B cell (primary cell): ENCODE results near the gene TMEM236. TPM values are rescaled to one million over a fixed set of nuclear protein-coding genes. Genes with fewer than 3 reads are reported as not detected.

Experiments used
- ATAC-seq: fragments of 200-7000 bp; cut with Tn5 transposase; one replicate; pipeline ENCODE4 v1.10.0; 2021; ENCODE audit warnings: low read depth, mild to moderate bottlenecking, moderate number of reproducible peaks, moderate library complexity
- CTCF ChIA-PET: fragments of 350-600 bp; sonication (Branson Sonifier 250); formaldehyde crosslinking; loops from one replicate; lab custom pipeline; 2021; ENCODE audit warnings: antibody characterized with exemption, inconsistent platforms; lab: Charles Lee
- POLR2A ChIA-PET: fragments of 350-600 bp; sonication (Branson Sonifier 250); formaldehyde crosslinking; loops from one replicate; lab custom pipeline; 2021; ENCODE audit warnings: antibody characterized with exemption; lab: Charles Lee
- DNase-seq: peaks from one replicate; pipeline ENCODE4 v3.0.0; 2013
- H2AFZ ChIP-seq: 2 replicates; pipeline ENCODE4 v1.6.1; 2012; ENCODE audit warnings: mild to moderate bottlenecking, low read depth, low read length; ENCODE audit not compliant: insufficient read depth, poor library complexity, severe bottlenecking
- H3K27ac ChIP-seq, 2 donors: 1 replicate in 1 of 2; 2 replicates in 1 of 2; pipeline ENCODE4 v1.5.1; 2012 to 2013; ENCODE audit warnings: low read length in 2 of 2, mild to moderate bottlenecking in 2 of 2, moderate library complexity in 1 of 2
- H3K27me3 ChIP-seq, 4 experiments: fragments of 200-600 bp in 1 of 4; sonication (generic) in 1 of 4; replicated peaks in 1 of 4; 1 replicate in 2 of 4; 2 replicates in 2 of 4; pipeline versions ENCODE4 v1.6.1 to v1.7.0; 2013 to 2016; ENCODE audit warnings: low read length in 3 of 4, mild to moderate bottlenecking in 2 of 4, mixed read lengths in 1 of 4, moderate library complexity in 1 of 4; ENCODE audit not compliant: insufficient read depth in 4 of 4, control insufficient read depth in 3 of 4; ENCODE audit errors: control extremely low read depth in 1 of 4
- H3K36me3 ChIP-seq, 2 experiments: replicated peaks in 1 of 2; 1 replicate in 1 of 2; 2 replicates in 1 of 2; pipeline versions ENCODE4 v1.6.1 to v1.7.1; 2013; ENCODE audit warnings: low read length in 1 of 2; ENCODE audit not compliant: insufficient read depth in 2 of 2, control insufficient read depth in 1 of 2; ENCODE audit errors: control extremely low read depth in 1 of 2, extremely low read depth in 1 of 2
- H3K4me1 ChIP-seq, 2 donors: fragments of 200-600 bp in 1 of 2; sonication (generic) in 1 of 2; 1 replicate in 1 of 2; 2 replicates in 1 of 2; pipeline versions ENCODE4 v1.5.1 to v1.6.1; 2013 to 2017; ENCODE audit warnings: low read length in 2 of 2; ENCODE audit not compliant: control insufficient read depth in 2 of 2, insufficient read depth in 2 of 2
- H3K4me2 ChIP-seq: replicated peaks from 2 replicates; pipeline ENCODE3; 2012; ENCODE audit warnings: mild to moderate bottlenecking, low read depth, low read length; ENCODE audit not compliant: poor library complexity, severe bottlenecking
- H3K4me3 ChIP-seq, 5 experiments: fragments of 200-600 bp in 1 of 5; sonication (generic) in 1 of 5; 1 replicate in 3 of 5; 2 replicates in 2 of 5; pipeline versions ENCODE4 v1.5.1 to v1.7.0; 2011 to 2016; ENCODE audit warnings: low read length in 4 of 5, mild to moderate bottlenecking in 4 of 5, low read depth in 2 of 5, control low read depth in 1 of 5, moderate library complexity in 1 of 5; ENCODE audit not compliant: insufficient read depth in 1 of 5; ENCODE audit errors: control extremely low read depth in 1 of 5, extremely low read depth in 1 of 5
- H3K79me2 ChIP-seq: fragments of 200-600 bp; sonication (generic); one replicate; pipeline ENCODE4 v1.6.0; 2016; ENCODE audit warnings: low read length; ENCODE audit not compliant: control insufficient read depth, insufficient read depth
- H3K9ac ChIP-seq: fragments of 200-600 bp; sonication (generic); 2 replicates; pipeline ENCODE4 v1.6.1; 2017; ENCODE audit warnings: mild to moderate bottlenecking, low read length, moderate library complexity
- H3K9me3 ChIP-seq, 3 donors: one replicate each; pipeline versions ENCODE4 v1.6.1 to v1.7.1; 2013; ENCODE audit warnings: low read length in 2 of 3; ENCODE audit not compliant: control insufficient read depth in 2 of 3, insufficient read depth in 1 of 3; ENCODE audit errors: control extremely low read depth in 1 of 3
- H4K20me1 ChIP-seq: 2 replicates; pipeline ENCODE4 v1.6.0; 2012; ENCODE audit warnings: mild to moderate bottlenecking, low read length; ENCODE audit not compliant: insufficient read depth, control insufficient read depth, poor library complexity, severe bottlenecking
- H3K27ac Mint-ChIP-seq: one replicate; pipeline ENCODE4 v1.8.0; 2021; ENCODE audit warnings: mixed read lengths
- H3K27me3 Mint-ChIP-seq: one replicate; pipeline ENCODE4 v1.8.0; 2021; ENCODE audit warnings: mixed read lengths
- H3K4me1 Mint-ChIP-seq: one replicate; pipeline ENCODE4 v1.8.0; 2021; ENCODE audit warnings: mixed read lengths
- H3K4me3 Mint-ChIP-seq: one replicate; pipeline ENCODE4 v1.8.0; 2021; ENCODE audit warnings: mixed read lengths
- H3K9me3 Mint-ChIP-seq: one replicate; pipeline ENCODE4 v1.8.0; 2022; ENCODE audit warnings: mixed read lengths; ENCODE audit not compliant: insufficient read depth
- EZH2 ChIP-seq: IDR thresholded peaks from 2 replicates; pipeline ENCODE4 v1.6.1; 2012; ENCODE audit warnings: borderline replicate concordance, low read depth, mild to moderate bottlenecking, moderate library complexity, low read length; ENCODE audit not compliant: insufficient read depth, poor library complexity, severe bottlenecking
- WGBS: methylation state at CpG from one replicate; pipeline ENCODE4 v1.1.5; 2013; ENCODE audit warnings: missing lambda C conversion rate; ENCODE audit not compliant: insufficient coverage; 5-methylcytosine and 5-hydroxymethylcytosine counted together
- intact Hi-C: fragments of 100-400 bp; cut with micrococcal nuclease; formaldehyde crosslinking; loops from one replicate; pipeline ENCODE4 v1.10.0; 2022
- polyA plus RNA-seq: library from polyadenylated mRNA; depleted of rRNA; stranded (reverse); fragments of >200 nt; gene quantifications from 2 replicates; pipeline ENCODE4 v1.2.3, GENCODE V29; 2012
- total RNA-seq, 2 donors: library from RNA; stranded (reverse); fragments of 120-200 nt in 1 of 2; gene quantifications; 1 replicate in 1 of 2; 2 replicates in 1 of 2; pipeline versions ENCODE4 v1.2.3 to v1.2.4, GENCODE V29; 2013 to 2022
- TF ChIP-seq, protein P1 (sequence below): fragments of 200-600 bp; IDR thresholded peaks from one replicate; pipeline ENCODE4 v1.8.0; 2022; ENCODE audit warnings: antibody characterized with exemption, mild to moderate bottlenecking

Gene TMEM236
- total and polyA plus RNA-seq, 2 donors (not counting 1 experiment from before 2014, with no cell fraction given) = 0.09 to 0.27 TPM

DNA sequence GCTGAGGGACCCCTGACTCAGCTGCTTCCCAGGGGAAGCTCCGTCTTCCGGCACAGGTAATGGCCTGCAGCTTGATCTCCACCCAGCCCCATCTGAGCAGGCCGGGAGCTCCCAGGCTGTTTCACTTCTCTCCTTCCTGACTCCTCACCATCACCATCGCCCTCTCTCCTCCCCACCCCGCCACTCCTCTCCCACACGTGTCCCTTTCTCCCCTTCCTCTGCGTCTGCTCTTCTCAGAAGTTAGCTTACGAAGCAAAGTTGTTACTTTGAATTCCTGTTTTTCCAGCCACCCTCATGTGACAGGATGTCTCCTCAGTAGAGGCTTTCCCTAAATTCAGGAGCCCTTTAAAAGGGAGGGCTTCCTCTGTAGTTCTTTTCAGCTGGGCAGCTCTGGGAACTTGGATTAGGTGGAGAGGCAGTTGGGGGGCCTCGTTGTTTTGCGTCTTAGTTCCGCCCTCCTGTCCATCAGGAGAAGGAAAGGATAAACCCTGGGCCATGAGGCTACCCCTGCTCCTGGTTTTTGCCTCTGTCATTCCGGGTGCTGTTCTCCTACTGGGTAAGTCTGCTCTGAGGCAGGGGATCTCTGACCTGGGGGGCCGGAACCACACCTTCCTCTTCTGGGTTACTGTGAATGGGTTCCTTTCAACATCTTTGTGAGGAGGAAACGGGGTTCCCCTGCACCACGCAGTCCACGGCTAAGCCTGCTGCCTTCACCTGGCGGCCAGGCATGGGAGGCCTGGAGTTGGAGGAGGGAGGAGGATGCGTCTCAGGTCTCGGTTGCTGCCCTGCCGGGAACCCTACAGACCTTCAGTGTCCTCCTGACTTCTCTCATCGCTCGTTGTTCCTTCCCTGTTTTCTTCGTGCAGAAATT lies 57.2 kb downstream of the TMEM236 start, which contains the start of gene MRC1:
Gene MRC1 (plus strand): TSS at position 378 of the 871 bp plus-strand sequence. CDS start 118 bp downstream, at position 496.
- no peaks in the 10 kb centered on the region for H3K9me3 ChIP-seq
- no peak within 1 kb of the TSS for H3K9ac ChIP-seq
- Mint-ChIP-seq H3K4me1 (peaks cover 18% of the 10 kb centered on the region), H3K27me3 (peaks cover 37% of the 10 kb centered on the region), H3K9me3 (no peaks in the 10 kb centered on the region), H3K27ac (no peak within 1 kb of the TSS), H3K4me3 (no peak within 1 kb of the TSS)
- 28% methylated on average over 21 of the region's 23 CpGs for WGBS
- peaks cover 10 to 17% of the 10 kb centered on the region in 2 donors for H3K4me1 ChIP-seq
- intact Hi-C loops = no loop called here
- no peak within 1 kb of the TSS for H3K27ac ChIP-seq
- CTCF ChIA-PET = interaction anchor here (0.7 kb wide), 1 partner anchor 1033 kb away, joined by 3 read pairs; no protein-coding TSS in a partner anchor
- H3K4me2 ChIP-seq = peak within 1 kb of the TSS; percentile 39
- peak within 1 kb of the TSS; percentile 44 for H2AFZ ChIP-seq
- no peak for ATAC-seq
- H3K27me3 ChIP-seq = peaks cover 0 to 9% (median 2%) of the 10 kb centered on the region in 4 experiments
- H4K20me1 ChIP-seq = no peaks in the 10 kb centered on the region
- no peaks in the 10 kb centered on the region for H3K36me3 ChIP-seq
- H3K79me2 ChIP-seq = no peaks in the 10 kb centered on the region
- POLR2A ChIA-PET = no interaction called here
- DNase-seq = no peak
- no peak within 1 kb of the TSS for H3K4me3 ChIP-seq
- TF ChIP-seq EZH2 = no peak
- TF ChIP-seq, protein P1, sequence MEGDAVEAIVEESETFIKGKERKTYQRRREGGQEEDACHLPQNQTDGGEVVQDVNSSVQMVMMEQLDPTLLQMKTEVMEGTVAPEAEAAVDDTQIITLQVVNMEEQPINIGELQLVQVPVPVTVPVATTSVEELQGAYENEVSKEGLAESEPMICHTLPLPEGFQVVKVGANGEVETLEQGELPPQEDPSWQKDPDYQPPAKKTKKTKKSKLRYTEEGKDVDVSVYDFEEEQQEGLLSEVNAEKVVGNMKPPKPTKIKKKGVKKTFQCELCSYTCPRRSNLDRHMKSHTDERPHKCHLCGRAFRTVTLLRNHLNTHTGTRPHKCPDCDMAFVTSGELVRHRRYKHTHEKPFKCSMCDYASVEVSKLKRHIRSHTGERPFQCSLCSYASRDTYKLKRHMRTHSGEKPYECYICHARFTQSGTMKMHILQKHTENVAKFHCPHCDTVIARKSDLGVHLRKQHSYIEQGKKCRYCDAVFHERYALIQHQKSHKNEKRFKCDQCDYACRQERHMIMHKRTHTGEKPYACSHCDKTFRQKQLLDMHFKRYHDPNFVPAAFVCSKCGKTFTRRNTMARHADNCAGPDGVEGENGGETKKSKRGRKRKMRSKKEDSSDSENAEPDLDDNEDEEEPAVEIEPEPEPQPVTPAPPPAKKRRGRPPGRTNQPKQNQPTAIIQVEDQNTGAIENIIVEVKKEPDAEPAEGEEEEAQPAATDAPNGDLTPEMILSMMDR = no peak
